SK-N-SH (cell line): ENCODE measurements around the gene GPATCH4.

Experiments used
- EP300 ChIP-seq, 2 experiments: IDR thresholded peaks; 2 replicates each; pipeline versions ENCODE4 v1.4.0 to v1.6.1; 2012; ENCODE audit warnings: borderline replicate concordance in 1 of 2, low read depth in 1 of 2, low read length in 1 of 2
- NRF1 ChIP-seq: IDR thresholded peaks from 2 replicates; pipeline ENCODE4 v1.6.1; 2012; ENCODE audit warnings: low read depth, mild to moderate bottlenecking, low read length
- POLR2AphosphoS5 ChIP-seq: IDR thresholded peaks from 2 replicates; pipeline ENCODE4 v1.6.1; 2012; ENCODE audit warnings: low read depth, low read length
- TF ChIP-seq, protein P1 (sequence below): fragments of 200-600 bp; sonication (generic); IDR thresholded peaks from 2 replicates; pipeline ENCODE4 v1.6.1; 2017; ENCODE audit warnings: antibody characterized with exemption, mild to moderate bottlenecking, moderate library complexity
- TF ChIP-seq, protein P2 (sequence below): fragments of 150-350 bp; IDR thresholded peaks from 2 replicates; pipeline ENCODE4 v1.6.1; 2017; ENCODE audit warnings: antibody characterized with exemption, low read length, low read depth, borderline replicate concordance

DNA sequence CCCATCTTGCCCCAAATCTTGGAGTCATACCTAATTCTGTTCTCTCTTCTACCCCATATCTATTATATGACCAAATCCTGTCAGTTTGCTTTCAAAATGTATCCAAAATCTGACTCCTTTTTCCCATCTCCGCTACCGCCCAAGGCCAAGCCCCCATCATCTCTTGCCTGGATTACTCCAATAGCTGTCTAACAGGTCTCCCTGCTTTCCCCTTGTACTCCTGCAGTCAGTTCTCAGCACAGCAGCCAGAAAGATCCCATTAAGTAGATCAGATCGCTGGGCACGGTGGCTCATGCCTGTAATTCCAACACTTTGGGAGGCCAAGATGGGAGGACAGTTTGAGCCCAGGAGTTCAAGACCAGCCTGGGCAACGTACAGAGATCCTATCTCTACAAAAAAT, 48.8 kb downstream of the GPATCH4 start:
- TF ChIP-seq NRF1 (no peak), EP300 (IDR thresholded peaks at IDR 0.05; ENCODE audit: borderline replicate concordance in 1 of 2, low read depth in 1 of 2, low read length in 1 of 2) (no peak), POLR2AphosphoS5 (no peak)
- TF ChIP-seq, protein P1, sequence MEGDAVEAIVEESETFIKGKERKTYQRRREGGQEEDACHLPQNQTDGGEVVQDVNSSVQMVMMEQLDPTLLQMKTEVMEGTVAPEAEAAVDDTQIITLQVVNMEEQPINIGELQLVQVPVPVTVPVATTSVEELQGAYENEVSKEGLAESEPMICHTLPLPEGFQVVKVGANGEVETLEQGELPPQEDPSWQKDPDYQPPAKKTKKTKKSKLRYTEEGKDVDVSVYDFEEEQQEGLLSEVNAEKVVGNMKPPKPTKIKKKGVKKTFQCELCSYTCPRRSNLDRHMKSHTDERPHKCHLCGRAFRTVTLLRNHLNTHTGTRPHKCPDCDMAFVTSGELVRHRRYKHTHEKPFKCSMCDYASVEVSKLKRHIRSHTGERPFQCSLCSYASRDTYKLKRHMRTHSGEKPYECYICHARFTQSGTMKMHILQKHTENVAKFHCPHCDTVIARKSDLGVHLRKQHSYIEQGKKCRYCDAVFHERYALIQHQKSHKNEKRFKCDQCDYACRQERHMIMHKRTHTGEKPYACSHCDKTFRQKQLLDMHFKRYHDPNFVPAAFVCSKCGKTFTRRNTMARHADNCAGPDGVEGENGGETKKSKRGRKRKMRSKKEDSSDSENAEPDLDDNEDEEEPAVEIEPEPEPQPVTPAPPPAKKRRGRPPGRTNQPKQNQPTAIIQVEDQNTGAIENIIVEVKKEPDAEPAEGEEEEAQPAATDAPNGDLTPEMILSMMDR, result no peak
- TF ChIP-seq, protein P2, sequence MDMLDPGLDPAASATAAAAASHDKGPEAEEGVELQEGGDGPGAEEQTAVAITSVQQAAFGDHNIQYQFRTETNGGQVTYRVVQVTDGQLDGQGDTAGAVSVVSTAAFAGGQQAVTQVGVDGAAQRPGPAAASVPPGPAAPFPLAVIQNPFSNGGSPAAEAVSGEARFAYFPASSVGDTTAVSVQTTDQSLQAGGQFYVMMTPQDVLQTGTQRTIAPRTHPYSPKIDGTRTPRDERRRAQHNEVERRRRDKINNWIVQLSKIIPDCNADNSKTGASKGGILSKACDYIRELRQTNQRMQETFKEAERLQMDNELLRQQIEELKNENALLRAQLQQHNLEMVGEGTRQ, result no peak
